Measurements from ENCODE around the gene CNTNAP5.

CNTNAP5 gene

GRCh38 chr2:124540805-124541204, 515.7 kb downstream of the CNTNAP5 start:
- no peak overlapping the region for H3K27ac ChIP-seq
- no peaks in the 10 kb centered on the region for H3K27me3 ChIP-seq (ENCODE audit: control insufficient read depth, insufficient read depth, low read length)
- H3K36me3 ChIP-seq (ENCODE audit: control insufficient read depth, insufficient read depth, low read length): no peaks in the 10 kb centered on the region

GRCh38 chr2:124542932-124543640, 518.0 kb downstream of the CNTNAP5 start:
- H3K4me1 ChIP-seq: no peaks in the 10 kb centered on the region
- no peak for TF ChIP-seq CTCF (IDR thresholded peaks at IDR 0.05)
- no peaks in the 10 kb centered on the region for H3K27me3 ChIP-seq (ENCODE audit: control insufficient read depth, insufficient read depth, low read length)
- no peak overlapping the region for H3K4me3 ChIP-seq (ENCODE audit: low read depth, low read length)
- no peaks in the 10 kb centered on the region for H3K36me3 ChIP-seq (ENCODE audit: control insufficient read depth, insufficient read depth, low read length)
- H3K9ac ChIP-seq: no peak overlapping the region
- no peak overlapping the region for H2AFZ ChIP-seq
- H3K9me3 ChIP-seq (ENCODE audit: control insufficient read depth, low read length): no peaks in the 10 kb centered on the region
- no peak overlapping the region for H3K27ac ChIP-seq
- H3K79me2 ChIP-seq: no peaks in the 10 kb centered on the region
- H3K4me2 ChIP-seq (ENCODE audit: low read length): no peak overlapping the region

More at GRCh38 chr2:124540805-124541204, 515.7 kb downstream of the CNTNAP5 start:
- no peak overlapping the region for H3K4me2 ChIP-seq (ENCODE audit: low read length)
- no peaks in the 10 kb centered on the region for H3K4me1 ChIP-seq
- H3K4me3 ChIP-seq (ENCODE audit: low read depth, low read length): no peak overlapping the region
- H3K9ac ChIP-seq: no peak overlapping the region
- no peaks in the 10 kb centered on the region for H3K79me2 ChIP-seq
- no peak for TF ChIP-seq CTCF (IDR thresholded peaks at IDR 0.05)
- no peaks in the 10 kb centered on the region for H3K9me3 ChIP-seq (ENCODE audit: control insufficient read depth, low read length)
- H2AFZ ChIP-seq: no peak overlapping the region

GRCh38 chr2:124547700-124548099, 522.6 kb downstream of the CNTNAP5 start:
- TF ChIP-seq CTCF (IDR thresholded peaks at IDR 0.05): no peak
- no peaks in the 10 kb centered on the region for H3K36me3 ChIP-seq (ENCODE audit: control insufficient read depth, insufficient read depth, low read length)
- no peaks in the 10 kb centered on the region for H3K27me3 ChIP-seq (ENCODE audit: control insufficient read depth, insufficient read depth, low read length)
- no peak overlapping the region for H3K9ac ChIP-seq
- H3K4me3 ChIP-seq (ENCODE audit: low read depth, low read length): no peak overlapping the region
- H3K79me2 ChIP-seq: no peaks in the 10 kb centered on the region
- no peak overlapping the region for H3K4me2 ChIP-seq (ENCODE audit: low read length)
- H3K9me3 ChIP-seq (ENCODE audit: control insufficient read depth, low read length): no peaks in the 10 kb centered on the region
- no peak overlapping the region for H3K27ac ChIP-seq
- no peaks in the 10 kb centered on the region for H3K4me1 ChIP-seq
- H2AFZ ChIP-seq: no peak overlapping the region

GRCh38 chr2:124558277-124558905, 533.3 kb downstream of the CNTNAP5 start:
- Histone ChIP-seq H3K27ac (no peak overlapping the region), H2AFZ (no peak overlapping the region)
- no peak for TF ChIP-seq CTCF (IDR thresholded peaks at IDR 0.05)

More at GRCh38 chr2:124558277-124558905, 533.3 kb downstream of the CNTNAP5 start:
- Histone ChIP-seq H3K36me3 (ENCODE audit: control insufficient read depth, insufficient read depth, low read length) (no peaks in the 10 kb centered on the region), H3K4me3 (ENCODE audit: low read depth, low read length) (no peak overlapping the region), H3K27me3 (ENCODE audit: control insufficient read depth, insufficient read depth, low read length) (no peaks in the 10 kb centered on the region), H3K9ac (no peak overlapping the region), H3K9me3 (ENCODE audit: control insufficient read depth, low read length) (no peaks in the 10 kb centered on the region), H3K4me2 (ENCODE audit: low read length) (no peak overlapping the region), H3K4me1 (no peaks in the 10 kb centered on the region), H3K79me2 (no peaks in the 10 kb centered on the region)
